HEK293T (cell line): ENCODE data around the gene DNAJC17.

ENCODE experiments used
- CTCF ChIA-PET: fragments of 350-600 bp; formaldehyde crosslinking; extraction: SDS; loops from one replicate; lab custom pipeline; 2021; ENCODE audit warnings: antibody characterized with exemption, inconsistent platforms; lab: Yijun Ruan, JAX
- POLR2A ChIA-PET: fragments of 350-600 bp; formaldehyde crosslinking; extraction: SDS; loops from one replicate; lab custom pipeline; 2020; ENCODE audit warnings: antibody characterized with exemption, inconsistent platforms; lab: Yijun Ruan, JAX
- DNase-seq: peaks from one replicate; pipeline ENCODE4 v3.0.0; 2012; ENCODE audit warnings: mixed read lengths; ENCODE audit errors: extremely low spot score
- ARNT ChIP-seq: fragments of 450-650 bp; IDR thresholded peaks from 2 replicates; pipeline ENCODE4 v1.6.1; 2017; ENCODE audit warnings: mild to moderate bottlenecking
- BHLHE40 ChIP-seq: fragments of 450-650 bp; IDR thresholded peaks from 2 replicates; pipeline ENCODE4 v1.6.1; 2016; ENCODE audit warnings: mild to moderate bottlenecking, moderate library complexity, borderline replicate concordance
- CTBP1 ChIP-seq: fragments of 450-650 bp; IDR thresholded peaks from 2 replicates; pipeline ENCODE4 v1.6.1; 2016; ENCODE audit warnings: borderline replicate concordance
- ELF4 ChIP-seq: fragments of 450-650 bp; IDR thresholded peaks from 2 replicates; pipeline ENCODE4 v1.6.1; 2017; ENCODE audit warnings: antibody characterized with exemption
- FOXA1 ChIP-seq: fragments of 450-650 bp; IDR thresholded peaks from 2 replicates; pipeline ENCODE4 v1.6.1; 2016; ENCODE audit warnings: mild to moderate bottlenecking
- FOXK2 ChIP-seq: fragments of 450-650 bp; IDR thresholded peaks from 2 replicates; pipeline ENCODE4 v1.6.1; 2016; ENCODE audit warnings: mild to moderate bottlenecking
- FOXM1 ChIP-seq: fragments of 450-650 bp; IDR thresholded peaks from 2 replicates; pipeline ENCODE4 v1.6.1; 2017; ENCODE audit warnings: mild to moderate bottlenecking, borderline replicate concordance
- HDGF ChIP-seq: fragments of 450-650 bp; IDR thresholded peaks from 2 replicates; pipeline ENCODE4 v1.6.1; 2017; ENCODE audit warnings: antibody characterized with exemption, borderline replicate concordance
- L3MBTL2 ChIP-seq: fragments of 450-650 bp; conservative IDR thresholded peaks from 2 replicates; pipeline ENCODE4 v1.6.1; 2016; ENCODE audit warnings: mild to moderate bottlenecking
- LEF1 ChIP-seq: fragments of 450-650 bp; IDR thresholded peaks from 2 replicates; pipeline ENCODE4 v1.6.1; 2017; ENCODE audit warnings: mild to moderate bottlenecking, borderline replicate concordance
- NFRKB ChIP-seq: fragments of 450-650 bp; IDR thresholded peaks from 2 replicates; pipeline ENCODE4 v1.6.1; 2016; ENCODE audit warnings: mild to moderate bottlenecking, moderate library complexity
- PKNOX1 ChIP-seq: fragments of 450-650 bp; IDR thresholded peaks from 2 replicates; pipeline ENCODE4 v1.6.1; 2016
- SP1 ChIP-seq: fragments of 450-650 bp; IDR thresholded peaks from 2 replicates; pipeline ENCODE4 v1.6.1; 2017
- SUZ12 ChIP-seq: fragments of 450-650 bp; IDR thresholded peaks from 2 replicates; pipeline ENCODE4 v1.6.1; 2016; ENCODE audit warnings: mild to moderate bottlenecking
- TARDBP ChIP-seq: fragments of 450-650 bp; IDR thresholded peaks from 2 replicates; pipeline ENCODE4 v1.6.1; 2016
- ZNF384 ChIP-seq: fragments of 450-650 bp; IDR thresholded peaks from 2 replicates; pipeline ENCODE4 v1.6.1; 2016

Gene DNAJC17

GRCh38 chr15:40793216-40793989, 13.9 kb downstream of the DNAJC17 start:
- POLR2A ChIA-PET, result no interaction called here
- CTCF ChIA-PET, result no interaction called here
- DNase-seq, result no peak

GRCh38 chr15:40792394-40792793, 14.9 kb downstream of the DNAJC17 start:
- POLR2A ChIA-PET, result interaction anchor here (2.1 kb wide), 1 partner anchor 15 kb away, joined by 6 read pairs; the partner anchor contains the start of genes DNAJC17 and ZFYVE19
- TF ChIP-seq ELF4, result no peak
- no peak for TF ChIP-seq L3MBTL2
- DNase-seq, result no peak
- CTCF ChIA-PET, result no interaction called here

More at GRCh38 chr15:40793216-40793989, 13.9 kb downstream of the DNAJC17 start:
- TF ChIP-seq HDGF, result no peak
- no peak for TF ChIP-seq ZNF384
- no peak for TF ChIP-seq TARDBP
- no peak for TF ChIP-seq PKNOX1
- no peak for TF ChIP-seq BHLHE40

- DNase-seq, result no peak
- TF ChIP-seq SUZ12, result no peak
- no peak for TF ChIP-seq ELF4
- TF ChIP-seq ZNF384, result no peak
- no peak for TF ChIP-seq LEF1
- no peak for TF ChIP-seq BHLHE40
- TF ChIP-seq ARNT, result no peak
- TF ChIP-seq SP1, result no peak
- TF ChIP-seq NFRKB, result no peak
- no peak for TF ChIP-seq CTBP1
- TF ChIP-seq FOXK2, result no peak
- POLR2A ChIA-PET, result interaction anchor here (2.1 kb wide), 1 partner anchor 16 kb away, joined by 6 read pairs; the partner anchor contains the start of genes DNAJC17 and ZFYVE19
- CTCF ChIA-PET, result no interaction called here
These were observed 16.6 kb downstream of the DNAJC17 start for GRCh38 chr15:40790718-40791117.

GRCh38 chr15:40789999-40790398, 17.3 kb downstream of the DNAJC17 start:
- POLR2A ChIA-PET, result no interaction called here
- no peak for DNase-seq
- CTCF ChIA-PET, result interaction anchor here (1.0 kb wide), 1 partner anchor 68 kb away, joined by 3 read pairs; no protein-coding TSS in a partner anchor

GRCh38 chr15:40789119-40789518, 18.2 kb downstream of the DNAJC17 start:
- DNase-seq, result no peak
- POLR2A ChIA-PET, result no interaction called here
- CTCF ChIA-PET, result interaction anchor here (1.0 kb wide), 1 partner anchor 69 kb away, joined by 3 read pairs; no protein-coding TSS in a partner anchor
- no peak for TF ChIP-seq L3MBTL2

More at GRCh38 chr15:40789999-40790398, 17.3 kb downstream of the DNAJC17 start:
- TF ChIP-seq FOXK2 (no peak), SP1 (no peak), PKNOX1 (no peak), ARNT (no peak), TARDBP (no peak), LEF1 (no peak), FOXM1 (no peak), SUZ12 (no peak), HDGF (no peak), FOXA1 (no peak), NFRKB (no peak), BHLHE40 (no peak), ELF4 (no peak), ZNF384 (no peak), L3MBTL2 (no peak), CTBP1 (no peak)

GRCh38 chr15:40787991-40788390, 19.3 kb downstream of the DNAJC17 start:
- no peak for TF ChIP-seq LEF1
- TF ChIP-seq FOXA1, result no peak
- no peak for TF ChIP-seq SP1
- no peak for TF ChIP-seq BHLHE40
- TF ChIP-seq ARNT, result no peak
- no peak for TF ChIP-seq HDGF
- no peak for TF ChIP-seq NFRKB
- TF ChIP-seq FOXM1, result no peak
- TF ChIP-seq CTBP1, result no peak
- no peak for TF ChIP-seq PKNOX1
- no peak for TF ChIP-seq SUZ12
- TF ChIP-seq ZNF384, result no peak
- TF ChIP-seq FOXK2, result no peak
- TF ChIP-seq L3MBTL2, result no peak
- TF ChIP-seq ELF4, result no peak
- TF ChIP-seq TARDBP, result no peak
- CTCF ChIA-PET, result interaction anchor here (0.6 kb wide), 1 partner anchor 281 kb away, joined by 3 read pairs; no protein-coding TSS in a partner anchor
- POLR2A ChIA-PET, result no interaction called here
- DNase-seq, result no peak
